ENCODE data around the gene EMC1. TPM values are rescaled to one million over a fixed set of nuclear protein-coding genes. Genes with fewer than 3 reads are reported as not detected.
"Not testable (repeated sequence)": the region's sequence is repeated elsewhere in the genome, so short reads cannot be mapped to it uniquely, and the experiment has no call there.

The EMC1 gene
- total and polyA plus RNA-seq, 3 experiments from 2014 or later, result 24.7 to 58.2 (median 57.0) TPM

DNA sequence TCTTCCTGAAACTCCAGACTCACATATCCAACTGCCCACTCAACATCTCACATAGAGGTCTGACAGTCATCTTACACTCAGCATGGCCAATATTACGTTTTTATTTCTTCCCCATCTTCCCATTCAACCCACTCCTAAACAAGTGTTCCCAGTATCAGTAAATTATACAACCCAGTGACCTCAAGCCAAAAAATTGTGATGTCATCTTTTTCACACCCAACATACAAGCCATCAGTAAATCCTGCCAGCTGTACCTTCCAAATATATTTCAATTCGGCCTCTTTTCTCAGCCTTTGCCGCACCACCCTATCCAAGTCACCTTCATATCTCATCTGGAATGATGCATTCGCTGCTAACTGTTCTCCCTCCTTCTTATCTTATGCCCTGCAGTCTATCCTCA is 60.9 kb downstream of the EMC1 start:
- ChIA-PET POLR2A (no interaction called here), CTCF (no interaction called here)
- no peak for DNase-seq
- H3K4me1 ChIP-seq (ENCODE audit: insufficient read depth, low read length), result no peaks in the 10 kb centered on the region
- H3K9me3 ChIP-seq (ENCODE audit: low read length), result no peaks in the 10 kb centered on the region
- Mint-ChIP-seq H3K4me3 (no peak overlapping the region), H3K4me1 (no peaks in the 10 kb centered on the region), H3K9me3 (no peaks in the 10 kb centered on the region), H3K36me3 (peaks cover 21 to 83% (median 36%) of the 10 kb centered on the region in 3 donors), H3K27me3 (no peaks in the 10 kb centered on the region), H3K27ac (peak overlapping the region in 1 of 8 donors; percentile 67)
- no peak overlapping the region for H3K4me3 ChIP-seq (ENCODE audit: low read length)
- H3K27me3 ChIP-seq (ENCODE audit: insufficient read depth, low read length, poor library complexity, severe bottlenecking), result no peaks in the 10 kb centered on the region
- no peak overlapping the region for H3K27ac ChIP-seq (ENCODE audit: low read depth, low read length)
- peaks cover 58% of the 10 kb centered on the region for H3K36me3 ChIP-seq (ENCODE audit: insufficient read depth, low read length)

DNA sequence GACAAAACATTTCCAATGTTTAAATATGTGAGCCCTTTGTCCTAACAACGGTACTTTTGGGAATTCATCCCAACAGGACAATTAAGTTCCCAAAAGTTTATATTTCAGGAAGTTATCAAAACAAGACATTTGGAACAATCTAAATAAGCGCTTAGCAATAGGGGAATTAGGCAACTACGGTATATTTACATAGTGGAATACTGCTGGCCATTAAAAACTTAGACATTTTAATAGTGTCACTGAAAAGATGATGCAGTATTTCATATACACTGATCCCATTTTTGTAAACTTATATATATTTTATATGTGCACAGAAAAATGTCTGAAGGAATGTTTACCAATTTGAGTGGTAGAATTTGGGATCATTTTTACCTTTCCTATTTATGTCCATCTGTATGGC is 62.1 kb downstream of the EMC1 start:
- H3K4me3 ChIP-seq (ENCODE audit: low read length), result no peak overlapping the region
- Mint-ChIP-seq H3K27me3 (no peaks in the 10 kb centered on the region), H3K27ac (no peak overlapping the region), H3K36me3 (peaks cover 21 to 91% (median 41%) of the 10 kb centered on the region in 3 donors), H3K4me1 (no peaks in the 10 kb centered on the region), H3K9me3 (no peaks in the 10 kb centered on the region), H3K4me3 (no peak overlapping the region)
- H3K27ac ChIP-seq (ENCODE audit: low read depth, low read length), result no peak overlapping the region
- CTCF ChIA-PET, result no interaction called here
- H3K9me3 ChIP-seq (ENCODE audit: low read length), result no peaks in the 10 kb centered on the region
- H3K27me3 ChIP-seq (ENCODE audit: insufficient read depth, low read length, poor library complexity, severe bottlenecking), result no peaks in the 10 kb centered on the region
- H3K36me3 ChIP-seq (ENCODE audit: insufficient read depth, low read length), result peaks cover 64% of the 10 kb centered on the region
- POLR2A ChIA-PET, result no interaction called here
- DNase-seq, result no peak
- H3K4me1 ChIP-seq (ENCODE audit: insufficient read depth, low read length), result no peaks in the 10 kb centered on the region

DNA sequence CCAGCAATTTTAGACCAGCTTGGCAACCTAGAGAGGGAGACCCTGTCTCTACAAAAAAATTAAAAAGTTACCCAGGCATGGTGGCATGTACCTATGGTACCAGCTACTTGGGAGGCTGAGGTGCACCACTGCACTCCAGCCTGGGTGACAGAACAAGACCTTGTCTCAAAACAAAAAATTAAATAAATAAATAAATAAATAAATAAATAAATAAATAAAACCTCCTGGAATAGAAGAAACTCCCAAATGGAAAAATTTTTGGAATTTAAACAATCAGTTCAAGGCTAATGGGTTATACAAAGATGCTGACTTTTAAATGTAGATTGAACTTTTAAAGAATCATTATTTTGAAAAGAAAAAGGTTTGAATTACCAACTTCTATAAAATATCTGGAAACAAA is 63.5 kb downstream of the EMC1 start:
- H3K4me1 ChIP-seq (ENCODE audit: insufficient read depth, low read length), result no peaks in the 10 kb centered on the region
- no peak overlapping the region for H3K27ac Mint-ChIP-seq
- H3K9me3 Mint-ChIP-seq, result no peaks in the 10 kb centered on the region
- H3K36me3 ChIP-seq (ENCODE audit: insufficient read depth, low read length), result peaks cover 66% of the 10 kb centered on the region
- no peaks in the 10 kb centered on the region for H3K9me3 ChIP-seq (ENCODE audit: low read length)
- H3K4me3 Mint-ChIP-seq, result no peak overlapping the region
- peaks cover 8 to 91% (median 38%) of the 10 kb centered on the region in 3 donors for H3K36me3 Mint-ChIP-seq
- H3K27me3 Mint-ChIP-seq, result no peaks in the 10 kb centered on the region
- H3K4me3 ChIP-seq (ENCODE audit: low read length), result no peak overlapping the region
- no peak for DNase-seq
- no peaks in the 10 kb centered on the region for H3K27me3 ChIP-seq (ENCODE audit: insufficient read depth, low read length, poor library complexity, severe bottlenecking)
- no peaks in the 10 kb centered on the region for H3K4me1 Mint-ChIP-seq
- ChIA-PET CTCF (no interaction called here), POLR2A (no interaction called here)
- H3K27ac ChIP-seq (ENCODE audit: low read depth, low read length), result no peak overlapping the region

DNA sequence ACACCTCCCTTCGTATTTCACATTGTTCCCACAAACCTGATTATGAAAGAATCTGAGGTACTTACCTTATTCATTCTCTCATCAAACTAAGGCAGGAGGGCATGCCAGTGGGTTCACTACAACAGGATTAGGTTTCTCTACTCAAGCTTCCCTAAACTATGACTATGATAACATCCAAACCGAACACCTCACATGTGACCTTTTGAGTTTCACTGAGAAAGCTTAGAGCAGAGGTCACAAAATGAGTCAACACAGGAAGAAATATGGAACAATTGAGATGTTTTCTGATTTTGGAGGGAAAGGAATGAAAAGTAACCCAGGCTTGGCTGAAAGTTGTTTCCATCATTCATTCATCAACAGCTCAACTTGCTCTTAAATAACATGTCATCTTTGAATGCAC is 65.3 kb downstream of the EMC1 start:
- H3K4me3 ChIP-seq (ENCODE audit: low read length), result no peak overlapping the region
- ChIA-PET CTCF (no interaction called here), POLR2A (no interaction called here)
- Mint-ChIP-seq H3K4me3 (no peak overlapping the region), H3K36me3 (peaks cover 8 to 89% (median 43%) of the 10 kb centered on the region in 3 donors), H3K4me1 (peaks cover 3 to 11% (median 8%) of the 10 kb centered on the region in 3 donors), H3K9me3 (no peaks in the 10 kb centered on the region), H3K27ac (peak overlapping the region in 1 of 8 donors; percentile 34), H3K27me3 (no peaks in the 10 kb centered on the region)
- H3K9me3 ChIP-seq (ENCODE audit: low read length), result no peaks in the 10 kb centered on the region
- DNase-seq, result no peak
- H3K36me3 ChIP-seq (ENCODE audit: insufficient read depth, low read length), result peaks cover 60% of the 10 kb centered on the region
- no peaks in the 10 kb centered on the region for H3K27me3 ChIP-seq (ENCODE audit: insufficient read depth, low read length, poor library complexity, severe bottlenecking)
- H3K27ac ChIP-seq (ENCODE audit: low read depth, low read length), result no peak overlapping the region
- H3K4me1 ChIP-seq (ENCODE audit: insufficient read depth, low read length), result peaks cover 1% of the 10 kb centered on the region

DNA sequence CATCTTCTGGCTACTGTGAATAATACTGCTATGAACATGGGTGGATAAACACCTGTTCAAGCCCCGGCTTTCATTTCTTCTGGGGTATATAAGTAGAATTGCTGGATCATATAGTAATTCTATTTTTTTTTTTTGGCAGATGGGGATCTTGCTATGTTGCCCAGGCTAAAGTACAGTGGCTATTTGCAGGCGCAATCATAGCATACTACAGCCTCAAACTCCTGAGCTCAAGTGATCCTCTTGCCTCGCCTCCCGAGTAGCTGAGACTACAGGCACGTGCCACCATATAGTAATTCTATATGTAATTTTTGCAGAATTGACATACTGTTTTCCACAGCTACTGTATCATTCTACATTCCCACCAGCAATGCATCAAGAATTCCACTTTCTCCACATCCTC is 69.1 kb downstream of the EMC1 start:
- H3K36me3 Mint-ChIP-seq, result peaks cover 8 to 92% (median 39%) of the 10 kb centered on the region in 3 donors
- H3K4me3 Mint-ChIP-seq, result no peak overlapping the region
- H3K4me1 Mint-ChIP-seq, result peaks cover 20 to 35% (median 24%) of the 10 kb centered on the region in 3 donors
- H3K27ac Mint-ChIP-seq, result peak overlapping the region in 1 of 8 donors; percentile 18
- POLR2A ChIA-PET, result no interaction called here
- Histone ChIP-seq H3K36me3 (ENCODE audit: insufficient read depth, low read length) (peaks cover 67% of the 10 kb centered on the region), H3K27me3 (ENCODE audit: insufficient read depth, low read length, poor library complexity, severe bottlenecking) (no peaks in the 10 kb centered on the region), H3K4me3 (ENCODE audit: low read length) (no peak overlapping the region), H3K9me3 (ENCODE audit: low read length) (no peaks in the 10 kb centered on the region), H3K4me1 (ENCODE audit: insufficient read depth, low read length) (peaks cover 18% of the 10 kb centered on the region), H3K27ac (ENCODE audit: low read depth, low read length) (no peak overlapping the region)
- no peaks in the 10 kb centered on the region for H3K27me3 Mint-ChIP-seq
- DNase-seq, result no peak
- CTCF ChIA-PET, result no interaction called here
- no peaks in the 10 kb centered on the region for H3K9me3 Mint-ChIP-seq

DNA sequence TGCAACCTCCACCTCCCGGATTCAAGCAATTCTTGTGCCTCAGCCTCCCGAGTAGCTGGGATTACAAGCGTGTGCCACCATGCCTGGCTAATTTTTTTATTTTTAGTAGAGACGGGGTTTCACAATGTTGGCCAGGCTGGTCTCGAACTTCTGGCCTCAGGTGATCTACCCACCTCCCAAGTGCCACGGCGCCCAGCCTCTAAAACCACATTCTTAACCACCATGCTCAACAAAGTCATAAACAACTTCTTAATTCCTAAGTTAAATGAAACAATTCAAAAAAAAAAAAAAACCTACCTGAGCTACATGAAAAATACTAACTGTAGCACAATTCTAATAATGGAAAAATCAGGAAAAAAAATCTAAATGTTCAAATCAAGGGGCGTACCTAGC is 71.1 kb downstream of the EMC1 start:
- CTCF ChIA-PET, result interaction anchor here (1.1 to 2.0 kb wide), 3 partner anchors 12 to 473 kb away, joined by 3 to 7 read pairs (median 5); no protein-coding TSS in a partner anchor
- H3K4me3 ChIP-seq (ENCODE audit: low read length); H3K9me3 ChIP-seq (ENCODE audit: low read length); DNase-seq; H3K27me3 Mint-ChIP-seq; H3K9me3 Mint-ChIP-seq; H3K27me3 ChIP-seq (ENCODE audit: insufficient read depth, low read length, poor library complexity, severe bottlenecking); H3K27ac ChIP-seq (ENCODE audit: low read depth, low read length): not testable (repeated sequence)
- Histone ChIP-seq H3K36me3 (ENCODE audit: insufficient read depth, low read length) (peaks cover 72% of the 10 kb centered on the region), H3K4me1 (ENCODE audit: insufficient read depth, low read length) (peaks cover 18% of the 10 kb centered on the region)
- peak overlapping the region in 1 of 7 donors; percentile 17 for H3K4me3 Mint-ChIP-seq
- H3K27ac Mint-ChIP-seq, result peak overlapping the region in 7 of 8 donors; percentile 33 to 95 (median 77)
- peaks cover 3 to 91% (median 38%) of the 10 kb centered on the region in 3 donors for H3K36me3 Mint-ChIP-seq
- POLR2A ChIA-PET, result interaction anchor here (0.7 kb wide), 1 partner anchor 350 kb away, joined by 6 read pairs; no protein-coding TSS in a partner anchor
- H3K4me1 Mint-ChIP-seq, result peaks cover 20 to 35% (median 24%) of the 10 kb centered on the region in 3 donors

DNA sequence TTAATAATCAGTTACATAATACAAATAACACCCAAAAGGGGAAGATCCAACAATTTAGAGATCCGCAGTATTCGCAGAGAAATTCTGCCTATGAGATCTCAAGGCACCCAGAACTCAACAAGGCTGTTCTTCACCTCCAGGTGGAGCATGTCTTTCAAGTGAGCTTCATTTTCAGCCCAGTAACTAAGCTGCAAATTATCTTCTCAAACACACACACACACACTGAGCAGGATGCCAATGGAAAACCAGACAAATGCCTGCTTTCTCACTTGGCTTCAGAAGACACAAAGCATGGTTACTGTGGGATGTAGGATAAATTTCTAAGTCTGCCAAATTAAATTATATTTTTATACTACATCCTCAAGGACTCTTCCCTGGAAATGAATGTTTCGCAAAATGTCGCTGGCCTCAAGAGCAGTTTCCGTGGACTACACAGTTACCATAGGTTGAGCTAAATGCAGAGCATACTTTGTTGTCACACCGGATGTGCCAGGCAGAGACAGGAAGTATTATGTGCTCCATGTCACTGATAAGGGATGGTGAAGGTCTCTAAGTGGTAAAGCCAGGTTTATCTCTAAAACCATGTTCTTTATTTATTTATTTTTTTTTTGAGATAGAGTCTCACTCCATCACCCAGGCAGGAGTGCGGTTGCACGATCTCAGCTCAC is 71.6 kb downstream of the EMC1 start:
- CTCF ChIA-PET, result interaction anchor here (1.1 to 2.0 kb wide), 3 partner anchors 12 to 474 kb away, joined by 3 to 7 read pairs (median 5); no protein-coding TSS in a partner anchor
- Histone ChIP-seq H3K27me3 (ENCODE audit: insufficient read depth, low read length, poor library complexity, severe bottlenecking) (no peaks in the 10 kb centered on the region), H3K4me3 (ENCODE audit: low read length) (no peak overlapping the region), H3K9me3 (ENCODE audit: low read length) (no peaks in the 10 kb centered on the region), H3K27ac (ENCODE audit: low read depth, low read length) (no peak overlapping the region), H3K36me3 (ENCODE audit: insufficient read depth, low read length) (peaks cover 73% of the 10 kb centered on the region), H3K4me1 (ENCODE audit: insufficient read depth, low read length) (peaks cover 18% of the 10 kb centered on the region)
- Mint-ChIP-seq H3K4me3 (peak overlapping the region in 1 of 7 donors; percentile 44), H3K36me3 (peaks cover 4 to 91% (median 36%) of the 10 kb centered on the region in 3 donors), H3K27me3 (no peaks in the 10 kb centered on the region), H3K9me3 (no peaks in the 10 kb centered on the region), H3K4me1 (peaks cover 20 to 35% (median 24%) of the 10 kb centered on the region in 3 donors), H3K27ac (peak overlapping the region in 7 of 8 donors; percentile 29 to 95 (median 83))
- POLR2A ChIA-PET, result interaction anchor here (0.7 kb wide), 1 partner anchor 351 kb away, joined by 6 read pairs; no protein-coding TSS in a partner anchor
- peak in 2 of 5 donors; percentile 18 to 37 for DNase-seq

DNA sequence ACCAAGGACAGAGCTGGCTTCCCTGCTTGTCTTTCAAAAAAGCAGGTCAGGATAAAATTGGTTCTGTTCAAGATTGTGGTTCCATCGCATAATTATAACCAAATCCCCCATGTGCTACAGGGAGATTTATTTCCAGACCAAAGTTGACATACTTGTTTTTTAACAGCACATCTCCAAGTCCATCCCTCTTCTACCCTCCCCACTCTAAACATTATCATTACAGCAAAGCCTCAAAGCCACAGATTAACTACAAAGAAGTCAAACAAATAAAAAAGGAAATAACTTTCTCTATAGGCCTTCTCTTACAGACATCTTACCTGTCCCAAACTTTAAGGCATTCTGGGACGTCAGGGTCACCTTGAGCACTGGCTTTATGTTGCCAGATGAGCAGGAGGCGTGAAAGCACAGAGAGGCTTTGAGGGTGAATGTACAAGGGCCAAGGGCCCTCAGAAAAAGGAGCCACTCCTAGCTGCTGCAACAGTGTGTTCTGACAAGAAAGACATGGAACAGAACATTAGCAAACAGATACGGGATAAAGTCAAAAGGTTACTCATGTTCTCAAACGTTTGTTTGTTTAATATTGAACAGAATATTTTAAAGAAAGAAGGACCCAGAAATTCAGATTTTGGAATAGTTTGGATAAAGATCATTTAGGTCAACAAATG is 72.5 kb downstream of the EMC1 start:
- H3K4me3 Mint-ChIP-seq, result no peak overlapping the region
- Histone ChIP-seq H3K27me3 (ENCODE audit: insufficient read depth, low read length, poor library complexity, severe bottlenecking) (no peaks in the 10 kb centered on the region), H3K9me3 (ENCODE audit: low read length) (no peaks in the 10 kb centered on the region), H3K4me1 (ENCODE audit: insufficient read depth, low read length) (peaks cover 18% of the 10 kb centered on the region), H3K27ac (ENCODE audit: low read depth, low read length) (no peak overlapping the region), H3K4me3 (ENCODE audit: low read length) (no peak overlapping the region), H3K36me3 (ENCODE audit: insufficient read depth, low read length) (peaks cover 77% of the 10 kb centered on the region)
- no peak for DNase-seq
- POLR2A ChIA-PET, result no interaction called here
- CTCF ChIA-PET, result interaction anchor here (2.0 kb wide), 1 partner anchor 13 kb away, joined by 5 read pairs; no protein-coding TSS in a partner anchor
- H3K4me1 Mint-ChIP-seq, result peaks cover 20 to 35% (median 24%) of the 10 kb centered on the region in 3 donors
- peaks cover 4 to 91% (median 30%) of the 10 kb centered on the region in 3 donors for H3K36me3 Mint-ChIP-seq
- H3K27ac Mint-ChIP-seq, result peak overlapping the region in 5 of 8 donors; percentile 7 to 64 (median 52)
- H3K27me3 Mint-ChIP-seq, result no peaks in the 10 kb centered on the region
- H3K9me3 Mint-ChIP-seq, result no peaks in the 10 kb centered on the region
